Astrocyte of the spinal cord (primary cell): ENCODE results near the gene MARCHF9.

Experiments
- DNase-seq: peaks from one replicate; pipeline ENCODE4 v3.0.0; 2011; ENCODE audit warnings: low read depth, low spot score
- H3K4me3 ChIP-seq: 2 replicates; pipeline ENCODE4 v1.5.1; 2011; ENCODE audit warnings: low read depth, mild to moderate bottlenecking, low read length, moderate library complexity
- in situ Hi-C: cut with HindIII; loops from 2 replicates; pipeline ENCODE4 v1.10.0; 2017; ENCODE audit warnings: low sequenced_read_pairs
- TF ChIP-seq, protein P1 (sequence below): IDR thresholded peaks from 2 replicates; pipeline ENCODE4 v1.5.1; 2012; ENCODE audit warnings: low read depth, mild to moderate bottlenecking, low read length, inconsistent platforms

Gene MARCHF9

DNA sequence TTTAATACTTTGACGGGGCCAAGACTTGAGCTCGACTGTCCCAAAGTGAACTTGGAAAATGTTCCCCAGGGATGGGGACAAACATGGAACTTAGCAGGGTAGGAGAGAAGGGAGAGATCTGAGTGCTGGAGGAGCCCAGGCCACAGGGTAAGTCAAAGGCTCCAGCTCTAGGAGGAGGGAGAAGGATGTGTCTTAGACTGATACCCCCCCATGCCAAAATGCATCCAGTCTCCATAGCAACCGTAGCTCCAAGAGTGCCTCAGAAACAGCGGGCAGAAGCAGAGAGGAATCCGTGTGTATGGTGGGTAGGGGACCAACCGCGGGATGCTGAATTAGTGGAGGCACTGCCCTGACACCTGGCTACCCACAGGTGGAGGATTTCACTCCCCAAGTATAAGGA, 15.5 kb upstream of the MARCHF9 start:
- TF ChIP-seq, protein P1, sequence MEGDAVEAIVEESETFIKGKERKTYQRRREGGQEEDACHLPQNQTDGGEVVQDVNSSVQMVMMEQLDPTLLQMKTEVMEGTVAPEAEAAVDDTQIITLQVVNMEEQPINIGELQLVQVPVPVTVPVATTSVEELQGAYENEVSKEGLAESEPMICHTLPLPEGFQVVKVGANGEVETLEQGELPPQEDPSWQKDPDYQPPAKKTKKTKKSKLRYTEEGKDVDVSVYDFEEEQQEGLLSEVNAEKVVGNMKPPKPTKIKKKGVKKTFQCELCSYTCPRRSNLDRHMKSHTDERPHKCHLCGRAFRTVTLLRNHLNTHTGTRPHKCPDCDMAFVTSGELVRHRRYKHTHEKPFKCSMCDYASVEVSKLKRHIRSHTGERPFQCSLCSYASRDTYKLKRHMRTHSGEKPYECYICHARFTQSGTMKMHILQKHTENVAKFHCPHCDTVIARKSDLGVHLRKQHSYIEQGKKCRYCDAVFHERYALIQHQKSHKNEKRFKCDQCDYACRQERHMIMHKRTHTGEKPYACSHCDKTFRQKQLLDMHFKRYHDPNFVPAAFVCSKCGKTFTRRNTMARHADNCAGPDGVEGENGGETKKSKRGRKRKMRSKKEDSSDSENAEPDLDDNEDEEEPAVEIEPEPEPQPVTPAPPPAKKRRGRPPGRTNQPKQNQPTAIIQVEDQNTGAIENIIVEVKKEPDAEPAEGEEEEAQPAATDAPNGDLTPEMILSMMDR, result no peak
- in situ Hi-C loops, result no loop called here
- no peak overlapping the region for H3K4me3 ChIP-seq
- DNase-seq, result no peak

DNA sequence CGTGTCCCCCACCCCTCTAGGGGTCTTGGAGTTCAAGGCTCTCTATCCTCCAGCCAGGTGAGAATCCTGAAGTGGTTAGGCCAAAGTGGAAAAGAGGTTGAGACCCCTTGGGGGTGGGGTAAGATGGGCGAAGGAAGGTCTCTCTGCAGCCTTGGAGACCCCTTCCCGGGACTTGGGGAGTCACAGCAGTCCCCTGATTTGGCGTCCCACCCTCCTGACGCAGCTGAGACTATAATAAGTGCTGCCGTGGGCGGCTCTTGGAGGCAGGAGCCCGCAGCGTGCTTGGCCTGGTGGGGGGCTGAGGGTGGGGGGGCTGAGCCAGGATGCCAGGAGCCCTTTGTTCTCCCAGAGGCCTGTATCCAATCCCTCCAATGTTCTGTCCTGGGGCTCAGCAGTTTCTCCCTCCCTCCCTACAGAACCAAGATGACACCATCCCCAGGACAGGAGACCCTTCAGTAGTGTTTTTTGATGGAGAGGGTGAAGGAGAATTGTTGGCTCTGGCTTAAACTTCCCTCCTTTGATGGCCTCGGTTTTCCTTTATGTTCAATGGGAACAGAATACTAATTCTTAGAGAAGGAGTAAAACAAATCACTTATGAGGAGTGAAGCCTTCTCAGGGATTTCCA, 14.9 kb upstream of the MARCHF9 start:
- in situ Hi-C loops, result no loop called here
- TF ChIP-seq, protein P1, result no peak
- no peak overlapping the region for H3K4me3 ChIP-seq
- DNase-seq, result no peak

- no peak for DNase-seq
- TF ChIP-seq, protein P1, result no peak
- in situ Hi-C loops, result no loop called here
- H3K4me3 ChIP-seq, result no peak overlapping the region
Measured at GRCh38 chr12:57740656-57741412, 14.1 kb upstream of the MARCHF9 start.

DNA sequence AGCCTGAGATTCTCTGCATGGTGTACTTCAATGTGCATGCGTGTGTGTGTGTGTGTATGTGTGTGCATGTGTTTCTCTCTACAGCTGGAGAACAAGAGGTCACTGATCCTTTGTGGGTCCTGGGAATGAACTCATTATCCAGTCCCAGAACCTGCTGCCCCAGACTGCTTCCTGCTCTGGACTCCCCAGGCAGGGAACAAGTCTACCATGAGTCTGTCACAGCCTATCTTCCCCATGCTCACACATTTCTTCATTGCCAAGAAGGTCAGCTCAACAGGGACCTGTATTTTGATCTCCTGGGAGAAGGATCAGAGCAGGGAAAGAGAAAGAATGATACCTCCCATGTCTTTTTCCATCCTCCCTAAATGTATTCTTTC, 13.5 kb upstream of the MARCHF9 start:
- no peak overlapping the region for H3K4me3 ChIP-seq
- DNase-seq, result no peak
- TF ChIP-seq, protein P1, result no peak
- in situ Hi-C loops, result no loop called here

DNA sequence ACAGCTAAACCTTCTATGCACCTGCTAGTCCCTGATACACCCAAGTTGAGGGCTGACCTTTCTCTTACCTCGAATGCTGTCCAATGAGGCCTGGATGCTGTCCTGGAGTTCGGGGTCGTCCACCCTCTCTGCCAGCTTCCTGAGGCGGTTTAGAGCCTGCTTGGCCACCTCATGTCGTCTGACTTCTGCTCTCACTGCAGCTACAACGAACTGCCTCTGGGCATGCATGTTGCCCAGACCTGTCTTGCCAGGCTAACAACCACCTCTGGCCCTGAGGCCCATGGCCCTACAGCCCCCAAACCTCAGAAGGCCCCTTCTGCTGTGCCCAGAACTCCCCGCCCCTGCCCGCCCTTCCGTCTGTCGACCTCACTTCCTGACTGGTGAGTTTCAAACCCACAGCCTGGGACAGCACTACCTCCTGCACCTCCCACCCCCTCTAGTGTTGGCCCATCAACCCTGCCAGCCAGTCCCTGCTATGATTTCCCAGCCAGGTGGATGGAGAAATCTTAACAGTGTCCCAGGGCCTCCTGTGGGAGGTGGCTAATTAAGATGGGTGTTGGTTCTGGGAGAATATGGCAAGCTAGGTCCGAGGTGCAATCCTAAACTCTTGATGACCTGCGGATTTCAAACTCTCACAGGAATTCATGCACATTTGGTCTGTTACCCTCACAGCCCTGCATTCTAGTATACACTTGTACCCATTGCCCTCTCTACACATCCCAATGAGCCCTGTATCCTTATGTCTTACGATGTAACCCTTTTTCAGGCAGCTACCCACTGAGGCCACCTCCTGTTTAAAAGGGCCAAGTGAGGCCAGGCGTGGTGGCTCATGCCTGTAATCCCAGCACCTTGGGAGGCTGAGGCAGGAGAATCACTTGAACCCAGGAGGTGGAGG, 12.8 kb upstream of the MARCHF9 start:
- TF ChIP-seq, protein P1, result no peak
- in situ Hi-C loops, result no loop called here
- DNase-seq, result no peak
- H3K4me3 ChIP-seq, result no peak overlapping the region

GRCh38 chr12:57743769-57744168, 11.1 kb upstream of the MARCHF9 start:
- in situ Hi-C loops, result no loop called here
- DNase-seq, result no peak
- TF ChIP-seq, protein P1, result no peak
- no peak overlapping the region for H3K4me3 ChIP-seq
